ENCODE data around the gene EXOSC10. TPM values are rescaled to one million over a fixed set of nuclear protein-coding genes. Genes with fewer than 3 reads are reported as not detected.

The EXOSC10 gene
- total RNA-seq, 1 experiment from 2014 or later = 68.4 TPM

Other genes with a start within 250 kb of the EXOSC10 start
- 70.2 and 106 TPM in 2 replicates for gene TARDBP, start 87.2 kb downstream of the EXOSC10 start, total RNA-seq (2014; rRNA removed; shearing (Covaris generic))
- not detected in 2 replicates for gene MASP2, start 52.6 kb downstream of the EXOSC10 start, total RNA-seq (2014; rRNA removed; shearing (Covaris generic))
- 26.0 and 83.2 TPM in 2 replicates for gene SRM, start 39.9 kb downstream of the EXOSC10 start, total RNA-seq (2014; rRNA removed; shearing (Covaris generic))
- gene ANGPTL7, start 89.5 kb upstream of the EXOSC10 start, total RNA-seq (2014; rRNA removed; shearing (Covaris generic)) = 0.12 and 0.22 TPM in 2 replicates
- gene MTOR, start 162.7 kb upstream of the EXOSC10 start, total RNA-seq (2014; rRNA removed; shearing (Covaris generic)) = 27.6 and 46.6 TPM in 2 replicates
- gene UBIAD1, start 173.3 kb upstream of the EXOSC10 start, total RNA-seq (2014; rRNA removed; shearing (Covaris generic)) = 9.5 and 11.0 TPM in 2 replicates

All from M059J (cell line).